Fibroblast of lung (primary cell): ENCODE results near the gene SGCD. TPM values are rescaled to one million over a fixed set of nuclear protein-coding genes. Genes with fewer than 3 reads are reported as not detected.

Experiments
- DNase-seq, 2 donors: peaks; one replicate each; pipeline versions ENCODE4 v3.0.0 to v3.0.0-alpha.2; 2010; ENCODE audit warnings: low read depth in 2 of 2
- H2AFZ ChIP-seq: 2 replicates; pipeline ENCODE4 v1.5.1; 2012; ENCODE audit warnings: low read length, control low read depth, inconsistent platforms
- H3K27ac ChIP-seq: 2 replicates; pipeline ENCODE4 v1.5.1; 2011; ENCODE audit warnings: low read length, control low read depth; ENCODE audit not compliant: insufficient read depth
- H3K27me3 ChIP-seq: 2 replicates; pipeline ENCODE4 v1.5.1; 2011; ENCODE audit warnings: mild to moderate bottlenecking, low read length; ENCODE audit not compliant: control insufficient read depth, insufficient read depth
- H3K36me3 ChIP-seq: 2 replicates; pipeline ENCODE4 v1.5.1; 2011; ENCODE audit warnings: low read length; ENCODE audit not compliant: control insufficient read depth, insufficient read depth
- H3K4me1 ChIP-seq: 2 replicates; pipeline ENCODE4 v1.5.1; 2011; ENCODE audit warnings: low read length; ENCODE audit not compliant: control insufficient read depth, insufficient read depth; ENCODE audit errors: extremely low read depth
- H3K4me2 ChIP-seq: 2 replicates; pipeline ENCODE4 v1.5.1; 2011; ENCODE audit warnings: low read length, control low read depth; ENCODE audit not compliant: insufficient read depth; ENCODE audit errors: extremely low read depth
- H3K4me3 ChIP-seq, 4 experiments: fragments of 200-600 bp in 1 of 4; sonication (generic) in 1 of 4; replicated peaks in 1 of 4; 2 replicates each; pipeline ENCODE4 v1.5.1; 2011 to 2016; ENCODE audit warnings: low read length in 4 of 4, low read depth in 3 of 4, mild to moderate bottlenecking in 3 of 4, control low read depth in 2 of 4, inconsistent platforms in 1 of 4, mixed read lengths in 1 of 4; ENCODE audit not compliant: insufficient read depth in 1 of 4; ENCODE audit errors: control extremely low read depth in 1 of 4
- H3K79me2 ChIP-seq: 2 replicates; pipeline ENCODE4 v1.5.1; 2012; ENCODE audit warnings: mild to moderate bottlenecking, low read length, inconsistent platforms; ENCODE audit not compliant: control insufficient read depth, insufficient read depth
- H3K9ac ChIP-seq: 2 replicates; pipeline ENCODE4 v1.5.1; 2011; ENCODE audit warnings: mild to moderate bottlenecking, low read length, control low read depth; ENCODE audit not compliant: insufficient read depth
- H3K9me3 ChIP-seq: 2 replicates; pipeline ENCODE4 v1.5.1; 2012; ENCODE audit warnings: low read depth, low read length; ENCODE audit not compliant: control insufficient read depth, insufficient read depth
- H4K20me1 ChIP-seq: 2 replicates; pipeline ENCODE4 v1.5.1; 2011; ENCODE audit warnings: low read length; ENCODE audit not compliant: control insufficient read depth, insufficient read depth; ENCODE audit errors: extremely low read depth
- EZH2 ChIP-seq: IDR thresholded peaks from 2 replicates; pipeline ENCODE4 v1.5.1; 2012; ENCODE audit warnings: low read length, control low read depth, mild to moderate bottlenecking; ENCODE audit errors: missing control alignments
- polyA plus RNA-seq, 2 donors: library from polyadenylated mRNA; depleted of rRNA in 1 of 2; stranded (reverse) in 1 of 2; unstranded in 1 of 2; fragments of >200 nt; gene quantifications; 2 replicates each; pipeline ENCODE4 v1.2.1, GENCODE V29; 2011 to 2012; ENCODE audit warnings: missing spikeins in 1 of 2
- total RNA-seq: library from RNA; depleted of rRNA; stranded (reverse); fragments of >200 nt; gene quantifications from 2 replicates; pipeline ENCODE4 v1.2.1, GENCODE V29; 2014
- TF ChIP-seq, protein P1 (sequence below), 2 donors: IDR thresholded peaks in 1 of 2; conservative IDR thresholded peaks in 1 of 2; 1 replicate in 1 of 2; 2 replicates in 1 of 2; pipeline ENCODE4 v1.5.1; 2011 to 2012; ENCODE audit warnings: low read length in 2 of 2, control low read depth in 1 of 2, inconsistent platforms in 1 of 2, low read depth in 1 of 2, mild to moderate bottlenecking in 1 of 2

Gene SGCD
- total and polyA plus RNA-seq, 2 donors (not counting 1 experiment from before 2014, with no cell fraction given), result 13.3 to 67.5 TPM

GRCh38 chr5:156686380-156686779, 359.4 kb downstream of the SGCD start:
- no peaks in the 10 kb centered on the region for H4K20me1 ChIP-seq
- no peaks in the 10 kb centered on the region for H3K27me3 ChIP-seq
- H3K27ac ChIP-seq, result no peak overlapping the region
- no peaks in the 10 kb centered on the region for H3K79me2 ChIP-seq
- TF ChIP-seq, protein P1, sequence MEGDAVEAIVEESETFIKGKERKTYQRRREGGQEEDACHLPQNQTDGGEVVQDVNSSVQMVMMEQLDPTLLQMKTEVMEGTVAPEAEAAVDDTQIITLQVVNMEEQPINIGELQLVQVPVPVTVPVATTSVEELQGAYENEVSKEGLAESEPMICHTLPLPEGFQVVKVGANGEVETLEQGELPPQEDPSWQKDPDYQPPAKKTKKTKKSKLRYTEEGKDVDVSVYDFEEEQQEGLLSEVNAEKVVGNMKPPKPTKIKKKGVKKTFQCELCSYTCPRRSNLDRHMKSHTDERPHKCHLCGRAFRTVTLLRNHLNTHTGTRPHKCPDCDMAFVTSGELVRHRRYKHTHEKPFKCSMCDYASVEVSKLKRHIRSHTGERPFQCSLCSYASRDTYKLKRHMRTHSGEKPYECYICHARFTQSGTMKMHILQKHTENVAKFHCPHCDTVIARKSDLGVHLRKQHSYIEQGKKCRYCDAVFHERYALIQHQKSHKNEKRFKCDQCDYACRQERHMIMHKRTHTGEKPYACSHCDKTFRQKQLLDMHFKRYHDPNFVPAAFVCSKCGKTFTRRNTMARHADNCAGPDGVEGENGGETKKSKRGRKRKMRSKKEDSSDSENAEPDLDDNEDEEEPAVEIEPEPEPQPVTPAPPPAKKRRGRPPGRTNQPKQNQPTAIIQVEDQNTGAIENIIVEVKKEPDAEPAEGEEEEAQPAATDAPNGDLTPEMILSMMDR (conservative IDR thresholded peaks at IDR 0.05 in 1 of 2, IDR thresholded peaks at IDR 0.05 in 1 of 2; ENCODE audit: low read depth in 1 of 2, low read length in 2 of 2), result no peak
- TF ChIP-seq EZH2, result no peak
- H2AFZ ChIP-seq, result no peak overlapping the region
- no peak overlapping the region for H3K4me3 ChIP-seq
- no peaks in the 10 kb centered on the region for H3K4me1 ChIP-seq
- H3K9ac ChIP-seq, result no peak overlapping the region
- H3K36me3 ChIP-seq, result no peaks in the 10 kb centered on the region
- H3K9me3 ChIP-seq, result no peaks in the 10 kb centered on the region
- no peak for DNase-seq
- no peak overlapping the region for H3K4me2 ChIP-seq

DNA sequence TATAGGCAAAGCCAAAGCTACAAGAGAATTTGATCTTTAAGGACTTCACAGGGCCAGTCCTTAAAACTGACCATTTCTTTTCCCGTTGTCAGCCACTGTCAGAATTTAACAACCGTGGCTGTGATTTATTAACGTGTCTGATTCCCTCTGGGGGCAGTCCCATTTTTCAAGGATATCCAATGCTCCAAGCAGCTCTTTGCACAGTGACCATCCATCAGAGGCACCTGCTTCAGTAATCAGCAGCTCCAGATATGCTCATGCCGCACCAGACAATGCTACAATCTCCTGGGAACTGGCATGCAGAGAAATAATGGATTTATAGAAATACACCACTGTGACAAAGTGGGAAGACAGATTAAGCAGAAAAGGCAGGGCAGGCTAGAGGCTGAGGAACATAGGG, 359.8 kb downstream of the SGCD start:
- no peak overlapping the region for H3K27ac ChIP-seq

DNA sequence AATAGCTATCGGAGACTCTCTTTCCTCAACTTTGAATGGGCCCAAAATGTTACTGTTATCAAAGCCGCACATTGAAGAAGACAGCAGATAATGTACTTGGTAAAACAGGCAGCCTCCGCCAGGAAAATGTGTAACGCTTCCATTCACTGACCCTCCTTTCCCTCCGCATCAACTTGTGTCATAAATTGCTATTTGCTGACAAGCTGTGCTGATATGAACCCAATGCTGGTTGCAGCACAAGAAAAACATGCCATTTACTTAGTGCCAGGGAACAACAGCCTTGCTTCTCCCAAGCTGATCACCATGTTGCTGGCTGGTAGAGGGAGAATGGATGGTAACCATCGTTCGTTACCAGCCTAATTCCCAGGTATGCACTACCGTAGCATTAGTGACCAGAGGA, 360.6 kb downstream of the SGCD start:
- Histone ChIP-seq H3K9ac (no peak overlapping the region), H3K36me3 (no peaks in the 10 kb centered on the region), H3K4me2 (no peak overlapping the region), H3K4me3 (no peak overlapping the region), H3K9me3 (no peaks in the 10 kb centered on the region), H4K20me1 (no peaks in the 10 kb centered on the region), H2AFZ (no peak overlapping the region), H3K27me3 (no peaks in the 10 kb centered on the region), H3K27ac (no peak overlapping the region), H3K79me2 (no peaks in the 10 kb centered on the region), H3K4me1 (no peaks in the 10 kb centered on the region)
- no peak for DNase-seq
- TF ChIP-seq, protein P1 (conservative IDR thresholded peaks at IDR 0.05 in 1 of 2, IDR thresholded peaks at IDR 0.05 in 1 of 2; ENCODE audit: low read depth in 1 of 2, low read length in 2 of 2), result no peak
- no peak for TF ChIP-seq EZH2

More for the DNA sequence above, 359.8 kb downstream of the SGCD start:
- H4K20me1 ChIP-seq, result no peaks in the 10 kb centered on the region
- no peaks in the 10 kb centered on the region for H3K27me3 ChIP-seq
- TF ChIP-seq EZH2, result no peak
- TF ChIP-seq, protein P1 (conservative IDR thresholded peaks at IDR 0.05 in 1 of 2, IDR thresholded peaks at IDR 0.05 in 1 of 2; ENCODE audit: low read depth in 1 of 2, low read length in 2 of 2), result no peak
- no peaks in the 10 kb centered on the region for H3K9me3 ChIP-seq
- no peak overlapping the region for H3K4me2 ChIP-seq
- H3K79me2 ChIP-seq, result no peaks in the 10 kb centered on the region
- H3K4me3 ChIP-seq, result no peak overlapping the region
- H3K9ac ChIP-seq, result no peak overlapping the region
- no peak for DNase-seq
- no peak overlapping the region for H2AFZ ChIP-seq
- H3K4me1 ChIP-seq, result no peaks in the 10 kb centered on the region
- no peaks in the 10 kb centered on the region for H3K36me3 ChIP-seq
